ENCODE results near the gene NFATC2IP.

NFATC2IP gene

GRCh38 chr16:28904363-28904762 is 46.4 kb upstream of the NFATC2IP start:
- H3K9me3 ChIP-seq (ENCODE audit: insufficient read depth, low read depth, low read length), result peaks cover 1% of the 10 kb centered on the region
- H3K23ac ChIP-seq (ENCODE audit: low read length), result no peak overlapping the region
- H3K79me2 ChIP-seq (ENCODE audit: control insufficient read depth, insufficient read depth, low read length, poor library complexity), result no peaks in the 10 kb centered on the region
- no peak overlapping the region for H2BK5ac ChIP-seq (ENCODE audit: low read depth, low read length, poor library complexity)
- no peak overlapping the region for H3K4me2 ChIP-seq (ENCODE audit: low read length)
- no peak overlapping the region for H3K14ac ChIP-seq (ENCODE audit: low read length)
- no peak overlapping the region for H4K8ac ChIP-seq (ENCODE audit: low read depth, low read length)
- H2BK12ac ChIP-seq (ENCODE audit: low read length), result no peak overlapping the region
- H3K36me3 ChIP-seq (ENCODE audit: control insufficient read depth in 1 of 2, insufficient read depth in 2 of 2, low read length in 2 of 2), result peaks cover 10 to 24% of the 10 kb centered on the region in 2 experiments
- no peak overlapping the region for H3K27ac ChIP-seq (ENCODE audit: low read depth, low read length)
- H2AK5ac ChIP-seq (ENCODE audit: low read length), result no peak overlapping the region
- no peak overlapping the region for H3K18ac ChIP-seq (ENCODE audit: low read length)
- WGBS (ENCODE audit: extremely low coverage, insufficient coverage, insufficient read length), result no CpG with 5 or more reads among the region's 14 CpGs
- no peak overlapping the region for H3K4ac ChIP-seq (ENCODE audit: low read depth, low read length)
- no peak overlapping the region for H2AFZ ChIP-seq (ENCODE audit: insufficient read depth, low read length, poor library complexity)
- H3K79me1 ChIP-seq (ENCODE audit: low read length), result no peaks in the 10 kb centered on the region
- H4K12ac ChIP-seq (ENCODE audit: low read depth, low read length), result no peak overlapping the region
- H4K91ac ChIP-seq (ENCODE audit: low read depth, low read length), result no peak overlapping the region
- no peaks in the 10 kb centered on the region for H3K27me3 ChIP-seq (ENCODE audit: insufficient read depth, low read length)
- H2BK120ac ChIP-seq (ENCODE audit: insufficient read depth, low read length, poor library complexity), result no peak overlapping the region
- H3K4me3 ChIP-seq (ENCODE audit: low read depth, low read length), result no peak overlapping the region
- no peak for DNase-seq
- no peak overlapping the region for H3K9ac ChIP-seq (ENCODE audit: low read length)
- no peaks in the 10 kb centered on the region for H3K4me1 ChIP-seq (ENCODE audit: control insufficient read depth in 1 of 2, insufficient read depth in 2 of 2, low read length in 2 of 2)

GRCh38 chr16:28904828-28905227 is 45.9 kb upstream of the NFATC2IP start:
- no peak for DNase-seq
- Histone ChIP-seq H3K27me3 (ENCODE audit: insufficient read depth, low read length) (no peaks in the 10 kb centered on the region), H3K79me1 (ENCODE audit: low read length) (no peaks in the 10 kb centered on the region), H3K18ac (ENCODE audit: low read length) (no peak overlapping the region), H3K4ac (ENCODE audit: low read depth, low read length) (no peak overlapping the region), H3K79me2 (ENCODE audit: control insufficient read depth, insufficient read depth, low read length, poor library complexity) (no peaks in the 10 kb centered on the region), H3K9me3 (ENCODE audit: insufficient read depth, low read depth, low read length) (peaks cover 1% of the 10 kb centered on the region), H3K36me3 (ENCODE audit: control insufficient read depth in 1 of 2, insufficient read depth in 2 of 2, low read length in 2 of 2) (peaks cover 11 to 24% of the 10 kb centered on the region in 2 experiments), H2BK5ac (ENCODE audit: low read depth, low read length, poor library complexity) (no peak overlapping the region), H2BK12ac (ENCODE audit: low read length) (no peak overlapping the region), H4K91ac (ENCODE audit: low read depth, low read length) (no peak overlapping the region), H3K4me1 (ENCODE audit: control insufficient read depth in 1 of 2, insufficient read depth in 2 of 2, low read length in 2 of 2) (no peaks in the 10 kb centered on the region), H3K27ac (ENCODE audit: low read depth, low read length) (no peak overlapping the region), H3K4me3 (ENCODE audit: low read depth, low read length) (no peak overlapping the region), H4K8ac (ENCODE audit: low read depth, low read length) (no peak overlapping the region), H2AFZ (ENCODE audit: insufficient read depth, low read length, poor library complexity) (no peak overlapping the region), H2BK120ac (ENCODE audit: insufficient read depth, low read length, poor library complexity) (no peak overlapping the region), H2AK5ac (ENCODE audit: low read length) (no peak overlapping the region), H3K4me2 (ENCODE audit: low read length) (no peak overlapping the region), H3K9ac (ENCODE audit: low read length) (no peak overlapping the region), H3K23ac (ENCODE audit: low read length) (no peak overlapping the region), H3K14ac (ENCODE audit: low read length) (no peak overlapping the region), H4K12ac (ENCODE audit: low read depth, low read length) (no peak overlapping the region)
- no CpG with 5 or more reads among the region's 16 CpGs for WGBS (ENCODE audit: extremely low coverage, insufficient coverage, insufficient read length)

GRCh38 chr16:28905229-28905754 is 45.4 kb upstream of the NFATC2IP start:
- Histone ChIP-seq H3K79me2 (ENCODE audit: control insufficient read depth, insufficient read depth, low read length, poor library complexity) (no peaks in the 10 kb centered on the region), H3K4me1 (ENCODE audit: control insufficient read depth in 1 of 2, insufficient read depth in 2 of 2, low read length in 2 of 2) (no peaks in the 10 kb centered on the region), H3K36me3 (ENCODE audit: control insufficient read depth in 1 of 2, insufficient read depth in 2 of 2, low read length in 2 of 2) (peaks cover 11 to 24% of the 10 kb centered on the region in 2 experiments), H2BK120ac (ENCODE audit: insufficient read depth, low read length, poor library complexity) (no peak overlapping the region), H3K27me3 (ENCODE audit: insufficient read depth, low read length) (no peaks in the 10 kb centered on the region), H4K91ac (ENCODE audit: low read depth, low read length) (no peak overlapping the region), H3K79me1 (ENCODE audit: low read length) (no peaks in the 10 kb centered on the region), H3K4me2 (ENCODE audit: low read length) (no peak overlapping the region), H3K18ac (ENCODE audit: low read length) (no peak overlapping the region), H3K4ac (ENCODE audit: low read depth, low read length) (no peak overlapping the region), H4K8ac (ENCODE audit: low read depth, low read length) (no peak overlapping the region), H3K27ac (ENCODE audit: low read depth, low read length) (no peak overlapping the region), H2AFZ (ENCODE audit: insufficient read depth, low read length, poor library complexity) (no peak overlapping the region), H3K23ac (ENCODE audit: low read length) (no peak overlapping the region), H3K14ac (ENCODE audit: low read length) (no peak overlapping the region), H2AK5ac (ENCODE audit: low read length) (no peak overlapping the region), H4K12ac (ENCODE audit: low read depth, low read length) (no peak overlapping the region), H2BK12ac (ENCODE audit: low read length) (no peak overlapping the region), H2BK5ac (ENCODE audit: low read depth, low read length, poor library complexity) (no peak overlapping the region), H3K9ac (ENCODE audit: low read length) (no peak overlapping the region), H3K9me3 (ENCODE audit: insufficient read depth, low read depth, low read length) (peaks cover 1% of the 10 kb centered on the region), H3K4me3 (ENCODE audit: low read depth, low read length) (no peak overlapping the region)
- no CpG with 5 or more reads among the region's 9 CpGs for WGBS (ENCODE audit: extremely low coverage, insufficient coverage, insufficient read length)
- DNase-seq, result no peak

GRCh38 chr16:28905800-28906372 is 44.9 kb upstream of the NFATC2IP start:
- H2BK12ac ChIP-seq (ENCODE audit: low read length), result no peak overlapping the region
- no peak overlapping the region for H3K14ac ChIP-seq (ENCODE audit: low read length)
- no peak overlapping the region for H4K91ac ChIP-seq (ENCODE audit: low read depth, low read length)
- H3K79me2 ChIP-seq (ENCODE audit: control insufficient read depth, insufficient read depth, low read length, poor library complexity), result no peaks in the 10 kb centered on the region
- H3K18ac ChIP-seq (ENCODE audit: low read length), result no peak overlapping the region
- no peak overlapping the region for H4K12ac ChIP-seq (ENCODE audit: low read depth, low read length)
- no peaks in the 10 kb centered on the region for H3K79me1 ChIP-seq (ENCODE audit: low read length)
- no peaks in the 10 kb centered on the region for H3K27me3 ChIP-seq (ENCODE audit: insufficient read depth, low read length)
- no peak overlapping the region for H3K4ac ChIP-seq (ENCODE audit: low read depth, low read length)
- no peak overlapping the region for H2BK120ac ChIP-seq (ENCODE audit: insufficient read depth, low read length, poor library complexity)
- no peak for DNase-seq
- no peak overlapping the region for H3K4me3 ChIP-seq (ENCODE audit: low read depth, low read length)
- H3K9ac ChIP-seq (ENCODE audit: low read length), result peak overlapping the region; percentile 43
- H3K23ac ChIP-seq (ENCODE audit: low read length), result no peak overlapping the region
- no CpG with 5 or more reads among the region's 24 CpGs for WGBS (ENCODE audit: extremely low coverage, insufficient coverage, insufficient read length)
- H3K4me2 ChIP-seq (ENCODE audit: low read length), result no peak overlapping the region
- no peak overlapping the region for H2BK5ac ChIP-seq (ENCODE audit: low read depth, low read length, poor library complexity)
- H3K27ac ChIP-seq (ENCODE audit: low read depth, low read length), result no peak overlapping the region
- H3K36me3 ChIP-seq (ENCODE audit: control insufficient read depth in 1 of 2, insufficient read depth in 2 of 2, low read length in 2 of 2), result peaks cover 14 to 29% of the 10 kb centered on the region in 2 experiments
- no peak overlapping the region for H2AK5ac ChIP-seq (ENCODE audit: low read length)
- H3K9me3 ChIP-seq (ENCODE audit: insufficient read depth, low read depth, low read length), result peaks cover 3% of the 10 kb centered on the region
- H3K4me1 ChIP-seq (ENCODE audit: control insufficient read depth in 1 of 2, insufficient read depth in 2 of 2, low read length in 2 of 2), result no peaks in the 10 kb centered on the region
- no peak overlapping the region for H2AFZ ChIP-seq (ENCODE audit: insufficient read depth, low read length, poor library complexity)
- H4K8ac ChIP-seq (ENCODE audit: low read depth, low read length), result no peak overlapping the region
